RCC 7860 (cell line): ENCODE measurements around the gene TM2D3.

Source experiments
- DNase-seq: peaks from one replicate; pipeline ENCODE4 v3.0.0-alpha.2; 2015; ENCODE audit warnings: low spot score
- FAIRE-seq: peaks from 2 replicates; lab custom pipeline; 2012; peaks lifted over from hg19 to GRCh38; lab: Jason Lieb, UNC

Gene TM2D3, protein sequence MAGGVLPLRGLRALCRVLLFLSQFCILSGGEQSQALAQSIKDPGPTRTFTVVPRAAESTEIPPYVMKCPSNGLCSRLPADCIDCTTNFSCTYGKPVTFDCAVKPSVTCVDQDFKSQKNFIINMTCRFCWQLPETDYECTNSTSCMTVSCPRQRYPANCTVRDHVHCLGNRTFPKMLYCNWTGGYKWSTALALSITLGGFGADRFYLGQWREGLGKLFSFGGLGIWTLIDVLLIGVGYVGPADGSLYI

DNA sequence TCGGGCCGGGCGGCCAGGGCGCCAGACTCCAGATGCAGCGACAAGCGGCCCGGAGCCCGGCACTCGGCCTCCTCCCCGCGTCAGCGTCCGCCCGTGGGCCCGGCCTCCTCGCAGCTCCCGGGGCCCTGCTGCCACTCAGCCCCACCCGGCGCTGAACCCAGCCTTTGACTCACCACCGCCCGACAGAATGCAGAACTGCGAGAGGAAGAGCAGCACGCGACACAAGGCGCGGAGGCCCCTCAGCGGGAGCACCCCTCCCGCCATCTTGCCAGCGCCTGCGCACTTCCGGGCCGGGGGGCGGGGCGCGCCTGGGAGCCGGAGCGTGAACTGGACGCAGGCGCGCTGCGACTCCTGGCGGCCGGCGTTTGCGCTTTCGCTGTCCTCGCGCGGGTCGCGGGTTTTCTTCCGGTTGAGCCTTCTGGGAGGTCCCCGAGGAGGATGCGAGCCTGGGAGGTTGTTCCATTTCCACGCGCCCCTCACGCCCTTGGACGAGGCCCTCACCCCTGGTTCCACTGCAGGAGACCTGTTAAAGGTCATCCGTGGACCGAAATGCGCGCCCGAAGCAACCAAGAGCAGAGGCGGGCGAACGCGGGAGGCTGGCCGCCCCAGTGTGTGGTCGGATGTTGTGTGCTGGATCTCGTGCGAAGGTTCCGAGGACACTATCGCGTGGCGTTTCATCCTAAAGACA is at the start of gene TM2D3:
TSS of gene TM2D3 (minus strand) at position 284 of the 688 bp plus-strand sequence. CDS start at position 264, 20 bp downstream.
- FAIRE-seq: no peak
- peak; percentile 82 for DNase-seq

DNA sequence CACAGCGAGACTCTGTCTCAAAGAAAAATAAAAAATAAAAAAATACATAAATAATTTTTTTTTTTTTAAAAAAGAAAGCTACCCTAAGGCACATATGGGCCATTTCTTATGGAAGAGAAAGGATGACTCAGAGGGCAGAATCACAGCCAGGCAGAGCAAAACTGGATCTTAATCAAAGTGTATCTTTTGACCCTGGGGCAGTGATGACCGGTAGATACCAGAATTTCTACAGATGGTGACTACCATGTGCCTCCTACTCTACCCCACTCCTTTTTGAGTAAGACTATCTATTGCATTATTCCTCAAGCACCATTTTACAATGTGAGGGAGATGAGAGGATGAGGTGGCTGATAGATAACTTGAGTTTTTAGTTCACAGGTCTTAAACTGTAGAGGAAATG is 46.1 kb upstream of the TM2D3 start:
- DNase-seq: no peak
- FAIRE-seq: no peak

DNA sequence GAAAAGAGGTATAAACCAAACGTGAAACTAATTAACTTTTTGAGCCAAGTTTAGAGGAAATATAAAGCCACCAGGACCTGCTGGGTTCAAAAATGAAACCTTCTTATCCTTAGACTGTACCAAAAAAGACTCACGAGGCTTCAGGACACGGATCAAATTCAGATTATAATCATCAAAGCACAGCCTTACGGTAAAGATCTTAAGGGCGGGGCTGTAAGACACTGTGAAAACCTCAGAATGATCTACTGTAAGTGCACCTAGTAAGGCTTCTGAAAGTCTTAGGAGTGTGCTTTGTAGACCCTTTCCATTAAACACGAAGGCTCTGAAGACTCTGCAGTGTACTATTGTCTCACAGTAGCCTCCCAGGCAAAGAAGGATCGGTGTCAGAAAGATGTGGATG is 45.3 kb upstream of the TM2D3 start:
- DNase-seq (no peak), FAIRE-seq (no peak)

DNA sequence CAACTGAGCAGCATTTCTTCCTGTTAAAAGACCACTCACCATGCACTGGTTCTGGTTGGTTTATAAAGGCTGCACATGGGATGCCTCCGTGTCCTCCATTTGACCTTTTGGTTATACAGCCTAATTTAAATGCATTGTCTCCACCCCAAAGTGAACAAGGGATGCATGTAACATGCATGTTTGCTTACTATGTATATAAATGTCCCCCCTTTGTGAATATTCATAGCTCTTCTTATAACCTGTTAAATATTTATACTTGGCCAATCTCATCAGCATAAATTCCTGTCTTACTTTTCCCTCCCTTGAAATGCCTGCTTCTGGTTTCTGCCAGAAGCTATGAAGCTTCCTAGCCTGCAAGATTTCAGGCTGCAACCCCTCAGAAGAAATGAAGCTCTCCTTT is 44.6 kb upstream of the TM2D3 start:
- DNase-seq (no peak), FAIRE-seq (no peak)

DNA sequence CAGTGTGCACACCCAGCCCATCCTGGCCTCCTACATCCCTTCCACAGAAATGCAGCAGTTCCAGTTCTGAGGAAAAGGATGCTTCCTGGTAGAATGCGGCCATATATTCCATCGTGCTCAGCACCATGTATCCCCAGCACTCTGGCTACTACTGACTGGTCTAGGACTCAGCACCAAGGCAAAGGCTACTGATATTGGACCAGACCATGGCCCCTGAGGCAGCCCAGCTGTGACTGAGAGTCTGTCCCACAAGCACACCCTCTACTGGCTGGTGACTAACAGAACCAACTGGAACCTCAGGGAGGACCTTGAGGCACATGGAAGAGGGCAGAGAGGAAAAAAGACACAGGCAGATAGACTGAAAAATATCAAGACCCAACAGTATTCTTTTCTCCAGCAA is 42.1 kb upstream of the TM2D3 start:
- DNase-seq (no peak), FAIRE-seq (no peak)

DNA sequence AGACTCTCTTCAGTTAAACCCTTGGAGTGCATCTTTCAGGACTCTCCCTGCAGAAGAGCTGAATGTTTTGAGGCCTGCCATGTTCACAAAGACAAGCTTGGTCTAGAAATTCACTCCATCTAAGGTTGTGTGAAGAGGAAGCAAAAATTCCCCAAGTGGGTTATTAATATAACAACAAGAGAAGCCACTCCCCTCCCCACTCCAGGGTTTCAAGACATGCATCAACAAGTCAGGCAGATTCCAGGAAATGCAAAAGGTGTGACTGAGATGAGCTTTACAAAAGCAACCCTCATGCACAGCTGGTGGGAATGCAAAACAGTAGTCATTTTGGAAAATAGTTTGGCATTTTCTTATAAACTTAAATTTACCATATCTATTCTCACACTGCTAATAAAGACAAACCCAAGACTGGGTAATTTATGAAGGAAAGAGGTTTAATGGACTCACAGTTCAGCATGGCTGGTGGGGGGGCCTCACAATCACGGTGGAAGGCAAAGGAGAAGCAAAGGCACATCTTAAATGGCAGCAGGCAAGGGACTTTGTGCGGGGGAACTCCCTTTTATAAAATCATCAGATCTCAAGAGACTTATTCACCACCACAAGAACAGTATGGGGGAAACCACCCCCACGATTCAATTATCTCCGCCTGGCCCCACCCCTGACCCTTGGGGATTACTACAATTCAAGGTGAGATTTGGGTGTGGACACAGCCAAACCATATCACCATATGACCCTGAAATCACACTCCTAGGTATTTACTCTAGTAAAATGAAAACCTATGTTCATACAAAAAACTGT is 40.8 kb upstream of the TM2D3 start:
- no peak for FAIRE-seq

DNA sequence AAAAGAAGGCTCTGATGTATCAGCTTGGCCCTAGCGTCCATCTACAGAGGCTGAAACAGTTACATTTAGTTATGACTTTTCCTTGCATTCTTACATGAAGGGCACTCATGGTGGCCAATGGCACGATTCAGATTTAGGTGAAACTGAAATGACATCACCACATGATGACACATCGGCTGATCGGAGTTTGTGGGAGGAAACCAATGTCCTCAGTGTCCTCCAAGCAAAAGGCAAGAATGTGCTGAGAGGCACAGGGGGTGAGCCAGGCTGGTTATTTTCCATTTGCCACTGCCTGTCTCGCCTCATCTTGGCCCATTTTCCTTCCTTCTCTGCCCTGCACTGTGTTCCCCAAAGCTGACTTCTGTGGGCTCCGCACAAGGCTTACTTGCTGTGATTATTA is 37.7 kb upstream of the TM2D3 start:
- FAIRE-seq (no peak), DNase-seq (peak; percentile 30)

More for the DNA sequence above, 40.8 kb upstream of the TM2D3 start:
- no peak for DNase-seq

DNA sequence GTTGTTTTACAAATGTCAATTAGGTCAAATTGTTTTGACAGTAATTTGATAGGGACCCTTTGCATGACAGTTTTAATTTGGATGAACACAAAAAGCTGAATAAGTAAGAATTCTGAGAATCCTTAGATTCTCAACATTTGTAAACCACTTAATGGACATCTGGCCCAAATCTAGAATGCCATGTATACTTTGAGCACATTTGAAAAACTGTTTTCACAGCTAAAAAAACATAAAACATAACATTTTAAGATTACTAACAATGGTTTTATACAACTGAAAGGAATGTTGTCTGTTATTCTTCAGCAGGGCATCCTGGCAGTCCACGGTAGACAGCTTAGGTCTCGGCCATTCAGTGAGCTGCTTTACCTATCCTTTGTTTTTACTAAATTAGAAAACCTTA is 34.5 kb upstream of the TM2D3 start:
- DNase-seq: no peak
- no peak for FAIRE-seq

DNA sequence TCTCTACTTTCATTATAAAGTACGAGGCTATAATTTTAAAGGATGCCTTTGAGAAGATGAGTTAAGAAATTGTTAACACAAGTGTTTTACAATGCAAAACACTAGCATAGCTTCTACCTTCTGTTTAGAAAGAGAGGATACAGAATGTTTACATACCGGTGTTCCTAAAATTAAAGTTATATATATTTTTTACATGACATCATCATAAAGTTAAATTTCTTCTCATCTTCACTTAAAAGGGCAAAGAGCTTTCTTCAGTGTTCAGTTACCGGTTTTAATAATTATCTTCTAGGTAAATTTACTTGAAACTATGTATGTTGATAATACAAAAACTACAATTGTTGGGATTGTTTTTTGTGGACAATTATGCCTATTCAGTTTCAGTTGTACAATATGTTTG is 32.7 kb upstream of the TM2D3 start:
- DNase-seq (no peak), FAIRE-seq (no peak)

DNA sequence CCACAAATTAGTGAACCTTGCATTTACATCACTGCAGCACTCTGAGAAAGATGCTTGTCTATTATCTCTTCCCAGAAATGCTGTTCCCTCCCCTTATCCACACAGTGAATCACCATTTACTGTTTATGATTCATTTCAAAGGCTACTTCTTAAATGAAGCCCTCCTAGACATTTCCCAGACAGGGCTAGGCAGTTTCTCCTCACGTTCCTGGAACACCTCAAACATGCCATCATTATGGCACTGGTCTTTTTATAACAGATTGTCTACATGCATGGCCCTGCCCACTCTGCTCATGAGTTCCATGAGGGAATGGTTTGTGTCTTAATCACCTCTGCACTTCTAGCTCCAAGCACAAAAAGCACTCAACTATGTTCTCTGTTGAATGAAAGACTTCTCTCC is 32.2 kb upstream of the TM2D3 start:
- DNase-seq (peak; percentile 69), FAIRE-seq (peak; percentile 35)

DNA sequence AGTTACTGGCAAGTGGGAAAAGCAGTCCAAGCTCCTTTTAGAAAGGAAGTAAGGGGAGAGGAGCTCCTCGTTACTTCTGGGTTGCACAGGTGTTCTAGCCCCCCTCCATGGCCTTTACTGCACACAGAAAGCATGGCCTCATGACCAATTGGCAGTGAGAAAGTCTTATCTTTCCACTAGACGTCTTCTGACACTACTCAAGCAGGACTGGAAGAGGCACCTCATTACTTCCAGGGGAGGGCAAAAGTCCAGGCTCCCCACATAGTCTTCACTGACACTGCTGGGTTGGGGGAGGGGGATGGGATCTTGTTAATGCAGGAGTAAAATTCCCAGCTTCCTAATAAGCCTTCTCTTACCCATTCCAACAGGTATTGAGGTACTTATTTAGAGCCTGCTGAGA is 27.6 kb upstream of the TM2D3 start:
- FAIRE-seq: no peak

DNA sequence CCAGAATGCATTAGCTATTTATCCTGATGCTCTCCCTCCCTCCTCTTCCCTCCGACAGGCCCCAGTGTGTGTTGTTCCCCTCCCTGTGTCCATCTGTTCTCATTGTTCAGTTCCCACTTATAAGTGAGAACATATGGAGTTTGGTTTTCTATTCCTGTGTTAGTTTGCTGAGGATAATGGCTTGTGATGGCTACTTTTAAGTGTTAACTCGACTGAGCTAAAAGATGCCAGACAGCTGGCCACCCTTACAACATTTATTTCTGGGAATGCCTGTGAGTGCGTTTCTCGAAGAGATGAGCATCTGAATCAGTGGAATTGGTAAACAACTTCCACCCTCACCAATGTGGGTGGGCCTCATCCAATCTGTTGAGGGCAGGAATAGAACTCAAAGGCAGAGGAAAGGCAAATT is 24.7 kb upstream of the TM2D3 start:
- FAIRE-seq: no peak
- no peak for DNase-seq

More for the DNA sequence above, 27.6 kb upstream of the TM2D3 start:
- DNase-seq: no peak

DNA sequence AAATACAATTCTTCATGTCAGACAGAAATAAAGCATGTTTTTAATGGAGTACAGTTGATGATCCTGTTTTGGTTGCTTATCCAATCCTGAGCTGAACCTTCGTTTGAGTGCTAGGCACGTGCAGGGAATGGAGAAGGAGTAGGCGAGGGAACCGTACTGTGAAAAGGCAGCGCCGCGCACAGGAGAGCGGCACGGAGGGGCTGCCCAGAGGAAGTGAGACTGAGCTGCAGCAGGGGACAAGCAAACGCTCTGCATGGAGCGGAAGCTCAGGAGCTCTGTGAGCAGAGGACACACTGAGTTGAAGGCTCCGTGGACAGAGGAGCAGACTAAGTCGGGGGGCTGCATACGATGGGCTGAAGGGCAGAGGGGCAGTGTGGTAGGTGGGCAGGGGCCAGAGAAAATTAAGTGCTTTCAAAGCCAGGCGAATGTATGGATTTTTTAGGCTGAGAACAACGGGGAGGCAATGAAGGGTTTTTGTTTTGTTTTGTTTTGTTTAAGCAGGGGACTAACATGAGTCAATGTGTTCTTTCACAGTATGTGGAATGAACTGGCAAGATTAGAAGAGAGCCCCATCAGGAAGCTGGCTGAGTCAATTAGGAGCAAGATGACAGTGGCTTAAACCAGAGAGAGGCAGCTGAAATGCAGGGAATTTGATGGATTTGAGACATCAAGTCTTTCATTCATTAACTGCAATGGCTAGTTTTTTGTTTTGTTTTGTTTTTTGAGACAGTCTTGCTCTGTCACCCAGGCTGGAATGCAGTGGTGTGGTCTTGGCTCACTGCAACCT is 23.8 kb upstream of the TM2D3 start:
- no peak for FAIRE-seq
- DNase-seq: peak; percentile 56

DNA sequence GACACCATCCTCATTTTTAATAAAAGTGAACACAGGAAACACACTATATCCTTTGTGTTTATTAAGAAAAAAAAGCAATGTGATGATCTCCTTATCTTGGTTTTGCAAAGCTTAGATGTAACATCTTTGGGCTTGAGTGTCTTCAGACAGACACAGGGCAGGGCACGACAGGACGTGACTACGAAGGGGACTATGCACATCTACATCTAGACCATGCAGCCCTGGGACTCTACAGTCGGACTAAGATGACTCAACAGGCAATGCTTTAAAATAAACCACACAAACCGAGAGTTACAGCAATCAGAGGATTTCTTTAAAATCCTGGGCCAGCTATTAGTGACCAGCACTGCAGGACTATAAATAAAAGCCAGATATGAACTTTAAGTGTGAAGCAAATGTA is 22.8 kb upstream of the TM2D3 start:
- DNase-seq (peak; percentile 73), FAIRE-seq (peak; percentile 59)

DNA sequence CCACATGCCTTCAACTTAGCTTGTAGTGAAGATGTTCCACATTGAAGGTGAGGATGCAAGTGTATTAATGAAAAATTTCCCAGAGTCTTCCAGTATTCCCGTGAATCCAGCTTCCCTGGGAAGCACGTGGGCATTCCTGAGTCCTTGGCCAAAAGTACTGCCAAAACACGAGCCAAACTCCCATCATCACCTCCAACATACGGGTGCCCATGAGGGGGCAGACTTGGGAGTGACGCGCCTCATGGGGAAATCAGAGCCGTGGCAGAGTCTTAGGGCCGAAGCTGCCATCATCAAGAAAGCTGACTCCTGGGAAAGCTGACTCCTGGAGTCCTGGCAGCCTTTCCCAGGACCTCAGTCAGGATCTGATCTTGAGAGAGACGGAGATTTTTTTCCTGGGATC is 20.1 kb upstream of the TM2D3 start:
- no peak for DNase-seq
- no peak for FAIRE-seq

DNA sequence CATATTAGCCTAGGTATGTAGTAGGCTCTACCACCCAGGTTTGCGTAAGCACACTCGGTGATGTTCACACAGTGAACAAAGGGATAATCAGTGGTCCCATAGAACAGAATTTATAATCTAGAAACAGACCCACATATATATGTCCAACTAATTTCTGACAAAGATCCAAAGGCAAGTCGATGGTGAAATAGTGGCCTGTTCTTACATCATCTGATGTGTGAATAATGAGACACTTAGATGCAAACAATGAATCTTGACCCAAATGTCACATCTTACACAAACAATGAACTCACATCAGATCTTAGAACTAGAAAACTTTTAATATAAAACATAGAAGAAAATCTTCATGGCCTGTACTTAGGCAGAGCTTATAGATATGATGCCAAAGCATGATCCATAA is 17.6 kb upstream of the TM2D3 start:
- no peak for FAIRE-seq

DNA sequence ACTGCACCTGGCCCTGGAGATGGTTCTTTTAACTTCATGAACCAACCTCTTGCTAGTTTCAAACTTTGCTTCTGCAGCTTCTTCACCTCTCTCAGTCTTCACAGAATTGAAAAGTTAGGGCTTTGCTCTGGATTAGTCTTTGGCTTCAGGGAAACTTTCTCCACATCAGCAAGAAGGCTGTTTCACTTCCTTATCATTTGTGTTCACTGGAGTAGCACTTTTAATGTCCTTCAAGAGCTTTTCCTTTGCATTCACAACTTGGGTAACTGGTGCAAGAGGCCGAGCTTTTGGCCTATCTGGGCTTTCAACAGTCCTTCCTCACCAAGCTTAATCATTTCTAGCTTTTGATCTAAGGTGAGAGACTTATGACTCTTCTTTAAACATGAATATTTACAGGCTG is 15.7 kb upstream of the TM2D3 start:
- DNase-seq (no peak), FAIRE-seq (no peak)

More for the DNA sequence above, 17.6 kb upstream of the TM2D3 start:
- no peak for DNase-seq

DNA sequence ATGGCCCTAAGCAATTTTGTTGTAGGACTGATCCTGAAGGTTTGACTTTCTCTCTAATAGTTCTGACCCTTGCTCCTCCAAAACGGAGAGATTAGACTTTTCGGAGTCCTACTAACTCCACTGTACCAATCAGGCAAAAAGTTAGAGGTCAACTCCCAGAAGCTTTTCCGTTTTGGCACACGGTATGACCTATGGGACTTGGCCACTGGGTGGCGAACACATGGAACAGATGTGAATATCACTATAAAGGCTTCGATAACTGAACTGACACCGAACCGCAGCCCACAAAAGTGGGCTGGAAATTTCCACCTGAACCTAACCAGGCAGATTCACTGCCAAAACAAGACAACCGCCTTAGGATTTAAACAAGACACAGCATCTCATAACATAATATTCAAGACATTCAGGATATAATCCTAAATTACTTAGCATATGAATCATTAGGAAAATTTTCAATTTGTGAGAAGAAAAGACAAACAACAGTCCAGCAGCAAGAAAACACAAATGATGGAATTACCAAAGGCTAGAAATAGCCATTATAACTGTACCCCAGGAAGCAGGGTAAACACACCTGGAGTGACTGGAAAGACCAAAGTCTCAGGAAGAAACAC is 12.2 kb upstream of the TM2D3 start:
- no peak for FAIRE-seq
- no peak for DNase-seq

DNA sequence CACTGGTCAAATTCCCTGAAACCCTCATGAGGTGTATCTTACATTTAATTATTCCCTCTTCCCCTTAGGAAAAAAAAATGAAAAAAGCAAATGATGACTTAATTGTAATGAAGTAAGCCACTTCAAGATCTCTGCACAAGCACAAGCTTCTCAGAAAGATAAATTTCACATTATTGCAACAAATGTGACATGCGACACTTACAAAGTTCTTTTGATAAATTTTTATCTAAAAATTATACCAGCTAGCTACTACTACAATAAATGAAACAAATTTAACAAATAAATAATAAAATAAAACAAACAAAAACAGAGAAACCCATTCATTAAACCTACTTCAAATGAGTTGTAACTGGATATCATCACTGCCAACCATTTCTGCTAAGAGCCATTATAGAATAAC is 10.0 kb upstream of the TM2D3 start:
- DNase-seq (no peak), FAIRE-seq (no peak)

DNA sequence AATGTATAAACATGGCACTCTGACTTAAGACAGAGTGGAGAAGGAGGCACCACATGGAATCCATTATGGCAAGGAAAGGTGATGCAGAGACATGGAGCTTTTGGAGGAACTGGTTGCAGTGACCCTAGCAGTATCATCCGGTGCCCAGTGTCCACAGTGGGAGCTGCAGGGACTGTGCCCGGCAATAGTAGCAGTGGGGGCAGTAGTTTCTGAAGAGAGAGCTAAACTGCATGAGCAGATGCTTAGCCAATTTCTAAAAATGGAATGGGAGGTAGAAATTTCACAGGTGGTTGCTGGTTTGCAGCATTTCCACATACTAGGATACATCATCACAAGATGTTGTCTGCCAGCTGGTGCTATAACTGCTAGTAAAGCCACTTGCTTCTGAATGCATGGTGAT is 7.8 kb upstream of the TM2D3 start:
- no peak for FAIRE-seq
- DNase-seq: no peak
